Caco-2 (cell line): Measurements from ENCODE around the gene GFRA4. TPM values are rescaled to one million over a fixed set of nuclear protein-coding genes. Genes with fewer than 3 reads are reported as not detected.

Experiments used
- BruUV-seq: library from RNA; stranded (reverse); fragments of 400-500 nt; replicated peaks from 2 replicates; lab custom pipeline; 2021; lab: Mats Ljungman, UMichigan
- CTCF ChIA-PET: fragments of 300-600 bp; sonication (Branson Sonifier 250); formaldehyde crosslinking; loops from one replicate; lab custom pipeline; 2022; ENCODE audit warnings: antibody characterized with exemption; lab: Charles Lee
- POLR2A ChIA-PET: fragments of 300-600 bp; sonication (Branson Sonifier 250); formaldehyde crosslinking; loops from one replicate; lab custom pipeline; 2022; ENCODE audit warnings: antibody characterized with exemption; lab: Charles Lee
- DNase-seq, 2 experiments: peaks; one replicate each; pipeline versions ENCODE4 v3.0.0 to v3.0.0-alpha.2; 2020 to 2022
- H3K27me3 ChIP-seq: replicated peaks from 2 replicates; pipeline ENCODE4 v1.6.0; 2011; ENCODE audit warnings: low read length; ENCODE audit not compliant: control insufficient read depth, insufficient read depth
- H3K36me3 ChIP-seq: 2 replicates; pipeline ENCODE4 v1.5.1; 2011; ENCODE audit warnings: low read length; ENCODE audit not compliant: control insufficient read depth, insufficient read depth
- H3K4me1 ChIP-seq: fragments of 250-450 bp; sonication (Bioruptor Pico); 2 replicates; pipeline ENCODE4 v1.5.1; 2020; ENCODE audit warnings: mild to moderate bottlenecking
- H3K4me3 ChIP-seq: 2 replicates; pipeline ENCODE4 v1.5.1; 2011; ENCODE audit warnings: low read depth, mild to moderate bottlenecking, control low read depth, low read length
- H3K9me3 ChIP-seq: fragments of 250-450 bp; sonication (Bioruptor Pico); 2 replicates; pipeline ENCODE4 v1.5.1; 2020; ENCODE audit warnings: mild to moderate bottlenecking, moderate library complexity
- H3K27ac Mint-ChIP-seq: one replicate; pipeline ENCODE4 v1.8.0; 2022; ENCODE audit warnings: mixed read lengths; ENCODE audit not compliant: unreplicated experiment
- H3K27me3 Mint-ChIP-seq: one replicate; pipeline ENCODE4 v1.8.0; 2022; ENCODE audit warnings: mixed read lengths; ENCODE audit not compliant: insufficient read depth, unreplicated experiment
- H3K36me3 Mint-ChIP-seq: one replicate; pipeline ENCODE4 v1.8.0; 2022; ENCODE audit warnings: mild to moderate bottlenecking, mixed read lengths; ENCODE audit not compliant: insufficient read depth, unreplicated experiment
- H3K4me1 Mint-ChIP-seq: one replicate; pipeline ENCODE4 v1.8.0; 2022; ENCODE audit warnings: low read depth, mixed read lengths; ENCODE audit not compliant: unreplicated experiment
- H3K4me3 Mint-ChIP-seq: one replicate; pipeline ENCODE4 v1.8.0; 2022; ENCODE audit warnings: mild to moderate bottlenecking, moderate library complexity, mixed read lengths; ENCODE audit not compliant: unreplicated experiment
- H3K9me3 Mint-ChIP-seq: one replicate; pipeline ENCODE4 v1.8.0; 2022; ENCODE audit warnings: mixed read lengths; ENCODE audit not compliant: unreplicated experiment
- CTCF ChIP-seq, 2 experiments: fragments of 200-600 bp in 1 of 2; IDR thresholded peaks; 1 replicate in 1 of 2; 2 replicates in 1 of 2; pipeline versions ENCODE4 v1.5.1 to v1.8.0; 2011 to 2022; ENCODE audit warnings: antibody characterized with exemption in 1 of 2, control low read depth in 1 of 2, inconsistent platforms in 1 of 2, low read depth in 1 of 2, low read length in 1 of 2, mild to moderate bottlenecking in 1 of 2, moderate library complexity in 1 of 2; ENCODE audit not compliant: insufficient read depth in 1 of 2, severe bottlenecking in 1 of 2, unreplicated experiment in 1 of 2
- intact Hi-C: fragments of 100-400 bp; cut with micrococcal nuclease; formaldehyde crosslinking; loops from one replicate; pipeline ENCODE4 v1.10.0; 2022; ENCODE audit not compliant: unreplicated experiment
- total RNA-seq: library from RNA; stranded (reverse); gene quantifications from 2 replicates; pipeline ENCODE4 v1.2.3, GENCODE V29; 2022

Gene GFRA4
- total RNA-seq, 1 experiment from 2014 or later = not detected

GRCh38 chr20:3651204-3651962 lies 11.8 kb downstream of the GFRA4 start:
- TF ChIP-seq CTCF (IDR thresholded peaks at IDR 0.05; ENCODE audit: insufficient read depth in 1 of 2, low read depth in 1 of 2, low read length in 1 of 2, severe bottlenecking in 1 of 2, unreplicated experiment in 1 of 2) = no peak
- H3K4me1 ChIP-seq = no peaks in the 10 kb centered on the region
- POLR2A ChIA-PET = no interaction called here
- Mint-ChIP-seq H3K27me3 (no peaks in the 10 kb centered on the region), H3K36me3 (peaks cover 6% of the 10 kb centered on the region), H3K27ac (no peak overlapping the region), H3K4me3 (no peak overlapping the region), H3K9me3 (no peaks in the 10 kb centered on the region), H3K4me1 (no peaks in the 10 kb centered on the region)
- no peaks in the 10 kb centered on the region for H3K9me3 ChIP-seq
- H3K27me3 ChIP-seq = no peaks in the 10 kb centered on the region
- DNase-seq = no peak
- no peak overlapping the region for H3K4me3 ChIP-seq
- no TSS peak for BruUV-seq
- intact Hi-C loops = no loop called here
- H3K36me3 ChIP-seq = no peaks in the 10 kb centered on the region
- CTCF ChIA-PET = no interaction called here

- Histone ChIP-seq H3K36me3 (no peaks in the 10 kb centered on the region; the same call in 1 of the 2 replicates), H3K4me1 (no peaks in the 10 kb centered on the region), H3K9me3 (no peaks in the 10 kb centered on the region), H3K4me3 (no peak overlapping the region), H3K27me3 (no peaks in the 10 kb centered on the region)
- TF ChIP-seq CTCF (IDR thresholded peaks at IDR 0.05; ENCODE audit: insufficient read depth in 1 of 2, low read depth in 1 of 2, low read length in 1 of 2, severe bottlenecking in 1 of 2, unreplicated experiment in 1 of 2) = no peak
- H3K27ac Mint-ChIP-seq = no peak overlapping the region
- no TSS peak for BruUV-seq
- ChIA-PET POLR2A (no interaction called here), CTCF (no interaction called here)
- intact Hi-C loops = no loop called here
- no peaks in the 10 kb centered on the region for H3K4me1 Mint-ChIP-seq
- DNase-seq = no peak
- H3K27me3 Mint-ChIP-seq = no peaks in the 10 kb centered on the region
- no peak overlapping the region for H3K4me3 Mint-ChIP-seq
- H3K36me3 Mint-ChIP-seq = peaks cover 6% of the 10 kb centered on the region
- H3K9me3 Mint-ChIP-seq = no peaks in the 10 kb centered on the region
Measured at GRCh38 chr20:3648951-3649350, 14.2 kb downstream of the GFRA4 start.

GRCh38 chr20:3647473-3647872 lies 15.7 kb downstream of the GFRA4 start:
- ChIA-PET CTCF (no interaction called here), POLR2A (no interaction called here)
- Mint-ChIP-seq H3K27me3 (no peaks in the 10 kb centered on the region), H3K36me3 (peaks cover 8% of the 10 kb centered on the region), H3K27ac (no peak overlapping the region), H3K4me3 (no peak overlapping the region), H3K9me3 (no peaks in the 10 kb centered on the region), H3K4me1 (no peaks in the 10 kb centered on the region)
- no peaks in the 10 kb centered on the region for H3K27me3 ChIP-seq
- no peak overlapping the region for H3K4me3 ChIP-seq
- intact Hi-C loops = no loop called here
- DNase-seq = no peak
- no peaks in the 10 kb centered on the region for H3K9me3 ChIP-seq
- H3K4me1 ChIP-seq = no peaks in the 10 kb centered on the region
- TSS peak; percentile 19 for BruUV-seq
- H3K36me3 ChIP-seq = no peaks in the 10 kb centered on the region; the same call in 1 of the 2 replicates
- TF ChIP-seq CTCF (IDR thresholded peaks at IDR 0.05; ENCODE audit: insufficient read depth in 1 of 2, low read depth in 1 of 2, low read length in 1 of 2, severe bottlenecking in 1 of 2, unreplicated experiment in 1 of 2) = no peak
